ENCODE results near the gene ABI3. TPM values are rescaled to one million over a fixed set of nuclear protein-coding genes. Genes with fewer than 3 reads are reported as not detected.
A peak's percentile ranks its signal among the peaks of the same experiment; 100 is the strongest.
"Not testable (repeated sequence)": the region's sequence is repeated elsewhere in the genome, so short reads cannot be mapped to it uniquely, and the experiment has no call there.

Gene ABI3
- total RNA-seq, 1 donor from 2014 or later: 15.8 TPM

DNA sequence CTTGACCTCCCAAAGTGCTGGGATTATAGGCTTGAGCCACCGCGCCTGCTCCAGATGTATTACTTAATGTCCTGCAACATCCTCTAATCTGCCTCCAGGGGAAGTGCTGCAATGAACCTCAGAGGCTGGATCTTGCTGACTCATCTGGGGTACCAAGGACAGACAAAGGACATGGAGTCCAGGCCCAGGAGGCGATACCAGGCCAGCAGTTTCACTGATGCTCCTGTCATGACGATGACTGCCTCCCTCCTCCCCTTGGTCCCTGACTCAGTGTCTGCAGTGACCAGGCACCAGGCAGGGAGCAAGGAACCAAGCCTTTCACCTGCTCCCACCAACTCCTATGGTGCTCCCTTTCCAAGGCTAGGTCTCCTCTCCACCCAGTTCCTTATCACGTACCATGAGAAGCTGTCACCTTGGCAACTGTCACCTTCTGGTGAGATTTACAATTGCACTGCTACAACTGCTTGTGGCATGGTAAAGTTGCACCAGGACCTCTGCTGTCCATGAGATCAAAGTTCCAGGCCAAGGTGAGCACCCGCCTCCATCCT is 41.7 kb downstream of the ABI3 start:
- no peak for DNase-seq (ENCODE audit: low spot score)

DNA sequence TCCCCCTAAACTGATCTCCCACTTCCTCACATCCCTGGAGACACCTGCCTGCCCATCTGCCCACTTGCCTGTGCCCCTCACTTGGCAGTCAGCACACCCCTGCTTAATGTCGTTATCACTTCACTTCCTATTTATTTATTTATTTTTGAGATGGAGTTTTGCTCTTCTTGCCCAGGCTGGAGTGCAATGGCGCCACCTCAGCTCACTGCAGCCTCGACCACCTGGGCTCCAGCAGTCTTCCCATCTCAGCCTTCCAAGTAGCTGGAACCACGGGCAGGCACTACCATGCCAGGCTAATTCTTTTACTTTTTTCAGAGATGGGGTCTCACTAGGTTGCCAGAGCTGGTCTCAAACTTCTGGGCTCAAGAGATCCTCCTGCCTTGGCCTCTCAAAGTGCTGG is 43.6 kb downstream of the ABI3 start:
- DNase-seq (ENCODE audit: low spot score): no peak

DNA sequence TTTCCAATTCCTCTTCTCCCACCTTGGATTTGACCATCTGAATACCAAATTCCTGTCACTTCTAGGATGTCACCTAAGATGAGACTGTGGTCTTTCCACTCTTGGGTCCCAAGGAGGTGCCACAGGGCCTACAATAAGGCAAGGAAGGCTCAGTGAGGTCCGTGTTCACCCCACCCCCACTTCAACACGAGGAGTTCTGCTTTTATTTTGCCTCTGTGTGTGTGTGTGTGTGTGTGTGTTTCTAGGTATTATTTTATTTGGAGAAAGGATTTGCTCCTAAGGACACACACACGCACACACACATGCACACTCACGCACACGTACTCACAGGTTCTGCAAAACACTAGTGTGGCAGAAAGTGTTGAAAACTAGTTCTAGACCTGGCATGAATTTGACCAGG is 44.6 kb downstream of the ABI3 start:
- no peak for DNase-seq (ENCODE audit: low spot score)

- DNase-seq (ENCODE audit: low spot score): no peak
Observed at GRCh38 chr17:49258394-49258793, 47.9 kb downstream of the ABI3 start.

DNA sequence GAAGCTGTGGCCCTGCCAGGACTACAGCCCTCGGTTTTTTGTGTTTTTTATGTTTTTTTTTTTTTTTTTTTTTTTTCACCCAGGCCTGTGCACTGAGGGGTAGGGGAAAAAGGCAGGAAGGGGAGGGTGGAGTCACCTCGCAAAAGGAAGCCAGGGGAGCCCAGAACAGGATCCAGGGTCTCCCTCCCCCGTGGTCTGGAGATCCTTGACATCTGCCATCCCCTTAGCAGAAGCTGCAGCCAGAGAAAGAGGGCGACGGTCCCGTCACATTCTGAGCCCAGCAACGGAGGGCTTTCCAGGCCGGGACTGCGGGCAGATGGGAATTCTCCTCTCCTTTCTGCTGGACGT is 49.1 kb downstream of the ABI3 start:
- DNase-seq (ENCODE audit: low spot score): no peak

GRCh38 chr17:49260011-49260816 is 49.7 kb downstream of the ABI3 start:
- peak; percentile 36 for DNase-seq (ENCODE audit: low spot score)

DNA sequence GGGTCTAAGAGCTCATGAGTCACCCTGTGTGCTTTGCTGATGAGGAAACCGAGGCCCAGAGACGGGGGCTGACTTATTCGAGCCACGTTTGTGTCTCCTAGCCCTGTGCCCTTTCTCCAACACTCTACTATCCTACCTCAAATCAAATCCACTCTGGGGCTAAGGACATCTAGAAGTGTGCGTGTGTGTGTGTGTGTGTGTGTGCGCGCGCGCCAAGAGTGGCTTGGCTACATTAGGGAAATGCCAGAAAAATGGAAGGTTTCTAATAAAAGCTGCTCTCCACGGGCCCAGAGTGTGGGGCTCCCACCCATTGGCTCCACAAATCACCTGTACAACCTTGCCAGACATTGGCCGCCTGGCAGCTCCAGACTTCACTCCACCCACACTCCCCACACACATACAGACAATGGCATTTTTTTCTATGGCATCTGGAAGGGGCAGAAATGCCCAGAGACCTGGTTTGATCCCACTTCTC is 50.3 kb downstream of the ABI3 start:
- no peak for DNase-seq (ENCODE audit: low spot score)

DNA sequence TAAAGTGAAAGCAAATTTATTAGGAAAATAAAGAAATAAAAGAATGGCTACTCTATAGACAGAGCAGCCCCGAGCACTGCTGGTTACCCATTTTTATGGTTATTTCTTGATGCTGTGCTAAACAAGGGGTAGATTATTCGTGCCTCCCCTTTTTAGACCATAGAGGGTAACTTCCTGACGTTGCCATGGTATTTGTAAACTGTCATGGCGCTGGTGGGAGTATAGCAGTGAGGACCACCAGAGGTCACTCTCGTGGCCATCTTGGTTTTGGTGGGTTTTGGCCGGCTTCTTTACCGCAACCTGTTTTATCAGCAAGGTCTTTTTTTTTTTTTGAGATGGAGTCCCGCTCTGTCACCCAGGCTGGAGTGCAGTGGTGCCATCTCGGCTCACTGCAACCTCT is 51.0 kb downstream of the ABI3 start:
- DNase-seq (ENCODE audit: low spot score): not testable (repeated sequence)

DNA sequence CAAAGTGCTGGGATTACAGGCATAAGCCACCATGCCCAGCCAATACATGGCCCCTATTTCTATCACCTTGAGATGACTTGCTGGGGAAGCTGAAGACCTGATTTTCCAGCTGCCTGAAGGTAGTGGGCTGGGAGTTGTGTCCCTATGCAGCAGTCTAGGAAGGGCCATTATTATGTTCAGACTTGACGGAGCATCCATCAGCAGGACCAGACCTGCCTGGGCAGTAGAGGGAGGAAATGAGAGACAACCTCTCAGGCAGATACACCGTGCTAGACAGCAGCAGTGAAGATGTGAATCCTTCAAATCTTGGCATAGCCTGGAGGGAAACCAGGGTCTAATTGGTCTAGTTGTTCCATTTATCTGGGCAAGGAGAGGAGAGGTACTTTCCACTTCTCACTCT is 55.7 kb downstream of the ABI3 start:
- no peak for DNase-seq (ENCODE audit: low spot score)

DNA sequence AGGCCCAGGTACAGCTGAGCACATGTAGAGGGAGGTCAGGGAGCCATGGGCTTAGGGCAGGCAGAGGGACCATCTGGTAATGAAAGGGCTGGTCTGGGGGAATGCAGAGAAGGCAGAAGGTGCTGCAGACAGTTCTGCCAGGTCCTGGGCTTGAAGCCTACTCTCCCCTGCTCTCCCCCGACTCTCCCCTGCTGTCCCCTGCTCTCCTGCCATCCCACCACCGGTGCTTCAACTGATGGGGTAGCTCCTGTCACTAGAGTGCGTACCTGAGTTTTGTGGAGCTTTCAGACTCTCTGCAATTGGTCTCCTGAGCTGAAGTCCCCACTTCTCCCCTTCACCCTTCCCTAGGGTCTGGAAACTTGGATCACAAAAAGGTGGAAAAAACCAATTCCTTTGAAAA is 57.4 kb downstream of the ABI3 start:
- DNase-seq (ENCODE audit: low spot score): no peak

GRCh38 chr17:49269356-49269755 is 58.8 kb downstream of the ABI3 start:
- DNase-seq (ENCODE audit: low spot score): no peak

Other genes starting within 250 kb of the ABI3 start
- gene GIP, start 242.1 kb upstream of the ABI3 start, total RNA-seq: not detected
- 1.1 TPM for gene IGF2BP1, start 213.3 kb upstream of the ABI3 start, total RNA-seq
- 4.6 TPM for gene B4GALNT2, start 77.9 kb upstream of the ABI3 start, total RNA-seq
- 3.4 TPM for gene GNGT2, start 133 bp upstream of the ABI3 start, total RNA-seq
- 0.23 TPM for gene PHOSPHO1, start 20.1 kb downstream of the ABI3 start, total RNA-seq
- 67.4 TPM for gene ZNF652, start 151.5 kb downstream of the ABI3 start, total RNA-seq
- gene PHB1, start 204.2 kb downstream of the ABI3 start, total RNA-seq: 141 TPM